Ramos (cell line): ENCODE results near the gene HAUS3.

ENCODE experiments used
- in situ Hi-C: fragments of 300-500 bp; cut with MboI; formaldehyde crosslinking; loops from one replicate; pipeline ENCODE4 v1.14.3; 2022; ENCODE audit warnings: low sequenced_read_pairs; ENCODE audit not compliant: unreplicated experiment

The HAUS3 gene

GRCh38 chr4:2253160-2254084 is 11.5 kb upstream of the HAUS3 start:
- in situ Hi-C loops: no loop called here

- in situ Hi-C loops: no loop called here
Measured at GRCh38 chr4:2252530-2253091, 10.7 kb upstream of the HAUS3 start.

GRCh38 chr4:2251795-2252529 is 10.0 kb upstream of the HAUS3 start:
- in situ Hi-C loops: no loop called here

- in situ Hi-C loops: no loop called here
Measured at GRCh38 chr4:2251073-2251794, 9.3 kb upstream of the HAUS3 start.

GRCh38 chr4:2250357-2251072 is 8.6 kb upstream of the HAUS3 start:
- in situ Hi-C loops: no loop called here

GRCh38 chr4:2249526-2250356 is 7.8 kb upstream of the HAUS3 start:
- in situ Hi-C loops: no loop called here

- in situ Hi-C loops: no loop called here
Measured at GRCh38 chr4:2248821-2249261, 6.9 kb upstream of the HAUS3 start.

- in situ Hi-C loops: no loop called here
Measured at GRCh38 chr4:2248044-2248780, 6.3 kb upstream of the HAUS3 start.

GRCh38 chr4:2247128-2248043 is 5.5 kb upstream of the HAUS3 start:
- in situ Hi-C loops: no loop called here

- in situ Hi-C loops: no loop called here
Measured at GRCh38 chr4:2246384-2247127, 4.6 kb upstream of the HAUS3 start.

GRCh38 chr4:2245787-2246275 is 3.9 kb upstream of the HAUS3 start:
- in situ Hi-C loops: no loop called here

- in situ Hi-C loops: no loop called here
Measured at GRCh38 chr4:2245057-2245786, 3.3 kb upstream of the HAUS3 start.

GRCh38 chr4:2243681-2244380 is 1.9 kb upstream of the HAUS3 start:
- in situ Hi-C loops: no loop called here

- in situ Hi-C loops: no loop called here
Measured at GRCh38 chr4:2241003-2241402, 918 bp downstream of the HAUS3 start.
